ENCODE measurements around the gene PIK3R6. TPM values are rescaled to one million over a fixed set of nuclear protein-coding genes. Genes with fewer than 3 reads are reported as not detected.

Gene PIK3R6
- total and polyA plus RNA-seq, 10 of the 15 experiments (the other 5 are each of a cell fraction or from before 2014, with no cell fraction given): 6.7 to 146 (median 68.2) TPM

DNA sequence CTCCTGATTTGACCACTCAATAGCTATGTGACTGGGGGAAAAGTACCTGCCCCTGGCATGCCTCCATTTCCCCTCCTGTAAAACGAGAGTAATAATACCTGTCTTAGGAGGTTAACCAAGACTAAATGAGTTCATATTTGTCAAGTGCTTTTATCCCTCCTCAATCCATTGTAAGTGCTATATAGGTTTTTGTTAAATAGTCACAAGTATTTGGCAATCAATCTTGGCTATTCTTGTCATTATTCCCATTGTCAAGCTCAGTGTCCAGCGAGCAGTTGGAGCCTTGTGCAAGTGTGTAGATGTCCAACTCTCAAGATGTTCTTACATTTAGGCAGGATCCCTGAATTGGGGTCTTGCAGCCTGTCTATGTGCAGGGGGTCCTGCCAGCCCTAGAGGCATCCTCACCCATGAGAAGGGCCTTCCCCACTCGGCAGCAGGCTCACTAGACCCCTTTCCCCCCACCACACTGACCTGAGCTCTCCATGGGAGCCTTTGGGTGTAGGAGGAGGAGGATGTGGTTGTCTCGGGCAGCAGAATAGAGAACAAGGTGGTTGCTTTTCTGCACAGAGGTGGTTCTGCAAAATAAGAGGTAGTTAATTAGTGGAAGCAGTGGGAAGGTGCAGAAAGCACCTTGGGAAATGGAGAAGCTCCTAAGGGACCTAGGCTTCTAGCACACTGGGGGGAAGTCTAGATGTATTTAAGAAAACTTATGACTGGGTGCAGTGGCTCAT lies 18.0 kb downstream of the PIK3R6 start (continued):
- TF ChIP-seq, protein P1, sequence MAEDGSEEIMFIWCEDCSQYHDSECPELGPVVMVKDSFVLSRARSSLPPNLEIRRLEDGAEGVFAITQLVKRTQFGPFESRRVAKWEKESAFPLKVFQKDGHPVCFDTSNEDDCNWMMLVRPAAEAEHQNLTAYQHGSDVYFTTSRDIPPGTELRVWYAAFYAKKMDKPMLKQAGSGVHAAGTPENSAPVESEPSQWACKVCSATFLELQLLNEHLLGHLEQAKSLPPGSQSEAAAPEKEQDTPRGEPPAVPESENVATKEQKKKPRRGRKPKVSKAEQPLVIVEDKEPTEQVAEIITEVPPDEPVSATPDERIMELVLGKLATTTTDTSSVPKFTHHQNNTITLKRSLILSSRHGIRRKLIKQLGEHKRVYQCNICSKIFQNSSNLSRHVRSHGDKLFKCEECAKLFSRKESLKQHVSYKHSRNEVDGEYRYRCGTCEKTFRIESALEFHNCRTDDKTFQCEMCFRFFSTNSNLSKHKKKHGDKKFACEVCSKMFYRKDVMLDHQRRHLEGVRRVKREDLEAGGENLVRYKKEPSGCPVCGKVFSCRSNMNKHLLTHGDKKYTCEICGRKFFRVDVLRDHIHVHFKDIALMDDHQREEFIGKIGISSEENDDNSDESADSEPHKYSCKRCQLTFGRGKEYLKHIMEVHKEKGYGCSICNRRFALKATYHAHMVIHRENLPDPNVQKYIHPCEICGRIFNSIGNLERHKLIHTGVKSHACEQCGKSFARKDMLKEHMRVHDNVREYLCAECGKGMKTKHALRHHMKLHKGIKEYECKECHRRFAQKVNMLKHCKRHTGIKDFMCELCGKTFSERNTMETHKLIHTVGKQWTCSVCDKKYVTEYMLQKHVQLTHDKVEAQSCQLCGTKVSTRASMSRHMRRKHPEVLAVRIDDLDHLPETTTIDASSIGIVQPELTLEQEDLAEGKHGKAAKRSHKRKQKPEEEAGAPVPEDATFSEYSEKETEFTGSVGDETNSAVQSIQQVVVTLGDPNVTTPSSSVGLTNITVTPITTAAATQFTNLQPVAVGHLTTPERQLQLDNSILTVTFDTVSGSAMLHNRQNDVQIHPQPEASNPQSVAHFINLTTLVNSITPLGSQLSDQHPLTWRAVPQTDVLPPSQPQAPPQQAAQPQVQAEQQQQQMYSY (CRISPR knock-in tag; IDR thresholded peaks at IDR 0.05): no peak
- peak; percentile 69; the same call in 1 of the 2 replicates for TF ChIP-seq BCL11A (IDR thresholded peaks at IDR 0.05; ENCODE audit: low read depth, low read length)
- no peak for TF ChIP-seq CREM (IDR thresholded peaks at IDR 0.05; ENCODE audit: low read depth)
- TF ChIP-seq, protein P2, sequence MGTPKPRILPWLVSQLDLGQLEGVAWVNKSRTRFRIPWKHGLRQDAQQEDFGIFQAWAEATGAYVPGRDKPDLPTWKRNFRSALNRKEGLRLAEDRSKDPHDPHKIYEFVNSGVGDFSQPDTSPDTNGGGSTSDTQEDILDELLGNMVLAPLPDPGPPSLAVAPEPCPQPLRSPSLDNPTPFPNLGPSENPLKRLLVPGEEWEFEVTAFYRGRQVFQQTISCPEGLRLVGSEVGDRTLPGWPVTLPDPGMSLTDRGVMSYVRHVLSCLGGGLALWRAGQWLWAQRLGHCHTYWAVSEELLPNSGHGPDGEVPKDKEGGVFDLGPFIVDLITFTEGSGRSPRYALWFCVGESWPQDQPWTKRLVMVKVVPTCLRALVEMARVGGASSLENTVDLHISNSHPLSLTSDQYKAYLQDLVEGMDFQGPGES (IDR thresholded peaks at IDR 0.05): no peak
- TF ChIP-seq POLR2AphosphoS2 (IDR thresholded peaks at IDR 0.05; ENCODE audit: low read depth, low read length): 0 out of 2 replicates have a peak, but pooled peaks have one; percentile 2
- TF ChIP-seq BCL3 (IDR thresholded peaks at IDR 0.05; ENCODE audit: borderline replicate concordance, insufficient read depth, low read depth, low read length, poor library complexity, severe bottlenecking): peak; percentile 22
- peak; percentile 51; the same call in 1 of the 2 replicates for TF ChIP-seq PML (IDR thresholded peaks at IDR 0.05; ENCODE audit: low read length)
- no peak for TF ChIP-seq ZNF207 (IDR thresholded peaks at IDR 0.05; ENCODE audit: borderline replicate concordance)
- TF ChIP-seq SUPT20H (IDR thresholded peaks at IDR 0.05; ENCODE audit: borderline replicate concordance, control insufficient read depth, low read depth, low read length): no peak
- TF ChIP-seq, protein P3, sequence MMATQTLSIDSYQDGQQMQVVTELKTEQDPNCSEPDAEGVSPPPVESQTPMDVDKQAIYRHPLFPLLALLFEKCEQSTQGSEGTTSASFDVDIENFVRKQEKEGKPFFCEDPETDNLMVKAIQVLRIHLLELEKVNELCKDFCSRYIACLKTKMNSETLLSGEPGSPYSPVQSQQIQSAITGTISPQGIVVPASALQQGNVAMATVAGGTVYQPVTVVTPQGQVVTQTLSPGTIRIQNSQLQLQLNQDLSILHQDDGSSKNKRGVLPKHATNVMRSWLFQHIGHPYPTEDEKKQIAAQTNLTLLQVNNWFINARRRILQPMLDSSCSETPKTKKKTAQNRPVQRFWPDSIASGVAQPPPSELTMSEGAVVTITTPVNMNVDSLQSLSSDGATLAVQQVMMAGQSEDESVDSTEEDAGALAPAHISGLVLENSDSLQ (IDR thresholded peaks at IDR 0.05): no peak
- no peak for TF ChIP-seq SPI1 (IDR thresholded peaks at IDR 0.05; ENCODE audit: borderline replicate concordance, insufficient read depth, low read depth, low read length)
- TF ChIP-seq, protein P4, sequence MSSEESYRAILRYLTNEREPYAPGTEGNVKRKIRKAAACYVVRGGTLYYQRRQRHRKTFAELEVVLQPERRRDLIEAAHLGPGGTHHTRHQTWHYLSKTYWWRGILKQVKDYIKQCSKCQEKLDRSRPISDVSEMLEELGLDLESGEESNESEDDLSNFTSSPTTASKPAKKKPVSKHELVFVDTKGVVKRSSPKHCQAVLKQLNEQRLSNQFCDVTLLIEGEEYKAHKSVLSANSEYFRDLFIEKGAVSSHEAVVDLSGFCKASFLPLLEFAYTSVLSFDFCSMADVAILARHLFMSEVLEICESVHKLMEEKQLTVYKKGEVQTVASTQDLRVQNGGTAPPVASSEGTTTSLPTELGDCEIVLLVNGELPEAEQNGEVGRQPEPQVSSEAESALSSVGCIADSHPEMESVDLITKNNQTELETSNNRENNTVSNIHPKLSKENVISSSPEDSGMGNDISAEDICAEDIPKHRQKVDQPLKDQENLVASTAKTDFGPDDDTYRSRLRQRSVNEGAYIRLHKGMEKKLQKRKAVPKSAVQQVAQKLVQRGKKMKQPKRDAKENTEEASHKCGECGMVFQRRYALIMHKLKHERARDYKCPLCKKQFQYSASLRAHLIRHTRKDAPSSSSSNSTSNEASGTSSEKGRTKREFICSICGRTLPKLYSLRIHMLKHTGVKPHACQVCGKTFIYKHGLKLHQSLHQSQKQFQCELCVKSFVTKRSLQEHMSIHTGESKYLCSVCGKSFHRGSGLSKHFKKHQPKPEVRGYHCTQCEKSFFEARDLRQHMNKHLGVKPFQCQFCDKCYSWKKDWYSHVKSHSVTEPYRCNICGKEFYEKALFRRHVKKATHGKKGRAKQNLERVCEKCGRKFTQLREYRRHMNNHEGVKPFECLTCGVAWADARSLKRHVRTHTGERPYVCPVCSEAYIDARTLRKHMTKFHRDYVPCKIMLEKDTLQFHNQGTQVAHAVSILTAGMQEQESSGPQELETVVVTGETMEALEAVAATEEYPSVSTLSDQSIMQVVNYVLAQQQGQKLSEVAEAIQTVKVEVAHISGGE (CRISPR knock-in tag; IDR thresholded peaks at IDR 0.05): no peak
- TF ChIP-seq BHLHE40 (IDR thresholded peaks at IDR 0.05; ENCODE audit: borderline replicate concordance in 1 of 2, low read depth in 2 of 2, low read length in 1 of 2): peak in 1 of 2 experiments; percentile 51; a peak in 1 of 4 replicates
- TF ChIP-seq SKIL (IDR thresholded peaks at IDR 0.05; ENCODE audit: low read depth, poor library complexity, severe bottlenecking): no peak

Measured in GM12878 (cell line).